Osteoblast (primary cell): Measurements from ENCODE around the gene GALNT4. TPM values are rescaled to one million over a fixed set of nuclear protein-coding genes. Genes with fewer than 3 reads are reported as not detected.

Source experiments
- DNase-seq: peaks from one replicate; pipeline ENCODE4 v3.0.0; 2011; ENCODE audit warnings: low spot score, mixed read lengths; ENCODE audit not compliant: insufficient read length; ENCODE audit errors: missing footprints
- H2AFZ ChIP-seq: 2 replicates; pipeline ENCODE4 v1.6.0; 2011; ENCODE audit warnings: mild to moderate bottlenecking, low read length
- H3K27ac ChIP-seq: 2 replicates; pipeline ENCODE4 v1.5.1; 2011; ENCODE audit warnings: mild to moderate bottlenecking, low read depth, low read length, moderate library complexity
- H3K27me3 ChIP-seq: 2 replicates; pipeline ENCODE4 v1.6.0; 2012; ENCODE audit warnings: mild to moderate bottlenecking, control low read depth, inconsistent platforms, low read length, moderate library complexity; ENCODE audit not compliant: insufficient read depth
- H3K36me3 ChIP-seq: 2 replicates; pipeline ENCODE4 v1.5.1; 2011; ENCODE audit warnings: mild to moderate bottlenecking, low read length, control low read depth, moderate library complexity; ENCODE audit not compliant: insufficient read depth
- H3K4me1 ChIP-seq: 2 replicates; pipeline ENCODE4 v1.5.1; 2011; ENCODE audit warnings: mild to moderate bottlenecking, low read length, control low read depth, moderate library complexity; ENCODE audit not compliant: insufficient read depth
- H3K4me2 ChIP-seq: 2 replicates; pipeline ENCODE4 v1.6.0; 2011; ENCODE audit warnings: mild to moderate bottlenecking, low read length; ENCODE audit not compliant: insufficient read depth
- H3K4me3 ChIP-seq: fragments of 200-600 bp; sonication (generic); 3 replicates; pipeline ENCODE4 v1.5.1; 2012; ENCODE audit warnings: mild to moderate bottlenecking, low read length, inconsistent platforms; ENCODE audit not compliant: insufficient read depth
- H3K79me2 ChIP-seq: 2 replicates; pipeline ENCODE4 v1.6.0; 2012; ENCODE audit warnings: mild to moderate bottlenecking, low read length, control low read depth, inconsistent platforms; ENCODE audit not compliant: insufficient read depth
- H3K9me3 ChIP-seq: 2 replicates; pipeline ENCODE4 v1.5.1; 2011; ENCODE audit warnings: low read depth, low read length, control low read depth
- H4K20me1 ChIP-seq: 2 replicates; pipeline ENCODE4 v1.6.0; 2012; ENCODE audit warnings: mild to moderate bottlenecking, low read length, control low read depth; ENCODE audit not compliant: insufficient read depth
- CTCF ChIP-seq: IDR thresholded peaks from 2 replicates; pipeline ENCODE4 v1.5.1; 2011; ENCODE audit warnings: mild to moderate bottlenecking, low read depth, low read length, moderate library complexity; ENCODE audit errors: extremely low read depth
- total RNA-seq: library from RNA; depleted of rRNA; stranded (reverse); fragments of >200 nt; gene quantifications from 2 replicates; pipeline ENCODE4 v1.2.3, GENCODE V29; 2012

GALNT4 gene
- total RNA-seq, 1 donor, result 9.4 TPM

- H3K4me2 ChIP-seq, result no peak overlapping the region
- H3K9me3 ChIP-seq, result no peaks in the 10 kb centered on the region
- no peak overlapping the region for H2AFZ ChIP-seq
- no peak overlapping the region for H3K27ac ChIP-seq
- peaks cover 4% of the 10 kb centered on the region for H4K20me1 ChIP-seq
- H3K79me2 ChIP-seq, result no peaks in the 10 kb centered on the region
- no peak overlapping the region for H3K4me3 ChIP-seq
- no peaks in the 10 kb centered on the region for H3K36me3 ChIP-seq
- no peaks in the 10 kb centered on the region for H3K4me1 ChIP-seq
- no peak for TF ChIP-seq CTCF
- DNase-seq, result no peak
- no peaks in the 10 kb centered on the region for H3K27me3 ChIP-seq
These were observed 12.8 kb upstream of the GALNT4 start for GRCh38 chr12:89537389-89537788.

GRCh38 chr12:89529738-89530137 is 5.1 kb upstream of the GALNT4 start:
- Histone ChIP-seq H3K4me1 (peaks cover 4% of the 10 kb centered on the region), H2AFZ (no peak overlapping the region), H3K27me3 (no peaks in the 10 kb centered on the region), H3K9me3 (no peaks in the 10 kb centered on the region), H4K20me1 (peaks cover 4% of the 10 kb centered on the region), H3K36me3 (no peaks in the 10 kb centered on the region), H3K4me3 (no peak overlapping the region), H3K27ac (no peak overlapping the region), H3K79me2 (peaks cover 4% of the 10 kb centered on the region), H3K4me2 (no peak overlapping the region)
- peak; percentile 82 for DNase-seq
- peak; percentile 80 for TF ChIP-seq CTCF

- TF ChIP-seq CTCF, result no peak
- H3K27me3 ChIP-seq, result no peaks in the 10 kb centered on the region
These were observed 3.8 kb upstream of the GALNT4 start for GRCh38 chr12:89528434-89528833.

GRCh38 chr12:89525824-89526770 is 1.5 kb upstream of the GALNT4 start, which contains the start of gene POC1B:
TSS of gene POC1B (minus strand) at chr12:89526047. CDS start at chr12:89525895, 152 bp downstream.
- Histone ChIP-seq H3K9me3 (no peaks in the 10 kb centered on the region), H3K27ac (peak within 1 kb of the TSS; percentile 81), H3K4me2 (peak within 1 kb of the TSS; percentile 82), H3K4me1 (peaks cover 20% of the 10 kb centered on the region), H3K27me3 (no peaks in the 10 kb centered on the region), H3K79me2 (peaks cover 40% of the 10 kb centered on the region), H3K36me3 (peaks cover 6% of the 10 kb centered on the region), H4K20me1 (no peaks in the 10 kb centered on the region), H3K4me3 (peak within 1 kb of the TSS; percentile 94), H2AFZ (peak within 1 kb of the TSS; percentile 99)
- no peak for TF ChIP-seq CTCF
- DNase-seq, result peak; percentile 90

More at GRCh38 chr12:89528434-89528833, 3.8 kb upstream of the GALNT4 start:
- Histone ChIP-seq H3K36me3 (peaks cover under 1% of the 10 kb centered on the region), H4K20me1 (no peaks in the 10 kb centered on the region), H3K27ac (no peak overlapping the region), H2AFZ (no peak overlapping the region), H3K4me2 (no peak overlapping the region), H3K4me1 (peaks cover 12% of the 10 kb centered on the region), H3K4me3 (no peak overlapping the region), H3K9me3 (no peaks in the 10 kb centered on the region), H3K79me2 (peaks cover 16% of the 10 kb centered on the region)
- no peak for DNase-seq
